Measurements from ENCODE around the gene LRP5. TPM values are rescaled to one million over a fixed set of nuclear protein-coding genes. Genes with fewer than 3 reads are reported as not detected.

LRP5 gene
- total RNA-seq, 1 donor from 2014 or later, result 101 TPM

GRCh38 chr11:68380786-68381622 is 68.6 kb downstream of the LRP5 start:
- ATAC-seq (peak; percentile 7), DNase-seq (no peak)
- H3K9me3 ChIP-seq, result no peaks in the 10 kb centered on the region
- H3K4me1 ChIP-seq, result peaks cover 70% of the 10 kb centered on the region
- peak overlapping the region; percentile 1 for H3K4me3 ChIP-seq
- no peaks in the 10 kb centered on the region for H3K27me3 ChIP-seq
- peak overlapping the region; percentile 71 for H3K27ac ChIP-seq
- no peak for TF ChIP-seq CTCF (IDR thresholded peaks at IDR 0.05)
- H3K36me3 ChIP-seq, result no peaks in the 10 kb centered on the region
- intact Hi-C loops (cut with DNase I), result loop anchor here (10.0 kb wide), 1 partner anchor 66 kb away; the partner anchor contains the start of gene LRP5

GRCh38 chr11:68381716-68382115 is 69.3 kb downstream of the LRP5 start:
- intact Hi-C loops (cut with DNase I), result loop anchor here (10.0 kb wide), 1 partner anchor 67 kb away; the partner anchor contains the start of gene LRP5
- Histone ChIP-seq H3K4me3 (peak overlapping the region; percentile 1), H3K27ac (peak overlapping the region; percentile 71)

GRCh38 chr11:68382358-68382998 is 70.1 kb downstream of the LRP5 start:
- Histone ChIP-seq H3K27ac (peak overlapping the region; percentile 71), H3K27me3 (no peaks in the 10 kb centered on the region), H3K4me3 (no peak overlapping the region), H3K36me3 (peaks cover 12% of the 10 kb centered on the region), H3K9me3 (no peaks in the 10 kb centered on the region), H3K4me1 (peaks cover 64% of the 10 kb centered on the region)
- ATAC-seq (no peak), DNase-seq (no peak)
- TF ChIP-seq CTCF (IDR thresholded peaks at IDR 0.05), result no peak
- intact Hi-C loops (cut with DNase I), result loop anchor here (10.0 kb wide), 1 partner anchor 68 kb away; the partner anchor contains the start of gene LRP5

More at GRCh38 chr11:68381716-68382115, 69.3 kb downstream of the LRP5 start:
- TF ChIP-seq CTCF (IDR thresholded peaks at IDR 0.05), result no peak
- Histone ChIP-seq H3K4me1 (peaks cover 70% of the 10 kb centered on the region), H3K9me3 (no peaks in the 10 kb centered on the region), H3K27me3 (no peaks in the 10 kb centered on the region), H3K36me3 (peaks cover 4% of the 10 kb centered on the region)
- DNase-seq, result no peak
- peak; percentile 2 for ATAC-seq

GRCh38 chr11:68383976-68384501 is 71.6 kb downstream of the LRP5 start:
- peaks cover 53% of the 10 kb centered on the region for H3K4me1 ChIP-seq
- no peak overlapping the region for H3K4me3 ChIP-seq
- intact Hi-C loops (cut with DNase I), result loop anchor here (10.0 kb wide), 1 partner anchor 69 kb away; the partner anchor contains the start of gene LRP5
- H3K27ac ChIP-seq, result no peak overlapping the region
- no peaks in the 10 kb centered on the region for H3K9me3 ChIP-seq
- H3K27me3 ChIP-seq, result no peaks in the 10 kb centered on the region
- TF ChIP-seq CTCF (IDR thresholded peaks at IDR 0.05), result peak; percentile 92
- peaks cover 12% of the 10 kb centered on the region for H3K36me3 ChIP-seq
- no peak for DNase-seq
- ATAC-seq, result peak; percentile 38

GRCh38 chr11:68384530-68385081 is 72.2 kb downstream of the LRP5 start:
- TF ChIP-seq CTCF (IDR thresholded peaks at IDR 0.05), result no peak
- Histone ChIP-seq H3K4me3 (no peak overlapping the region), H3K36me3 (peaks cover 12% of the 10 kb centered on the region), H3K27ac (no peak overlapping the region), H3K9me3 (no peaks in the 10 kb centered on the region), H3K27me3 (no peaks in the 10 kb centered on the region), H3K4me1 (peaks cover 47% of the 10 kb centered on the region)
- ATAC-seq (no peak), DNase-seq (no peak)
- intact Hi-C loops (cut with DNase I), result loop anchor here (10.0 kb wide), 1 partner anchor 70 kb away; the partner anchor contains the start of gene LRP5
